GM12878 (cell line): ENCODE results near the gene OTC.
A peak's percentile ranks its signal among the peaks of the same experiment; 100 is the strongest.

Experiments used
- CREB1 ChIP-seq: IDR thresholded peaks from 2 replicates; pipeline ENCODE4 v1.6.1; 2012; ENCODE audit warnings: low read depth, mild to moderate bottlenecking, inconsistent platforms
- HDAC6 ChIP-seq: fragments of 200-600 bp; sonication (generic); IDR thresholded peaks from one replicate; pipeline ENCODE4 v1.8.0; 2017; ENCODE audit warnings: antibody characterized with exemption; ENCODE audit not compliant: unreplicated experiment
- MTA3 ChIP-seq: IDR thresholded peaks from 2 replicates; pipeline ENCODE4 v1.6.1; 2012; ENCODE audit warnings: low read length, inconsistent platforms, borderline replicate concordance
- POLR2A ChIP-seq: IDR thresholded peaks from 2 replicates; pipeline ENCODE4 v1.6.1; 2011; ENCODE audit warnings: low read depth, mild to moderate bottlenecking, low read length
- SKIL ChIP-seq: fragments of 450-650 bp; IDR thresholded peaks from 2 replicates; pipeline ENCODE4 v1.6.1; 2017; ENCODE audit warnings: mild to moderate bottlenecking, low read depth, inconsistent platforms; ENCODE audit not compliant: poor library complexity, severe bottlenecking
- SMAD1 ChIP-seq: fragments of 450-650 bp; IDR thresholded peaks from 2 replicates; pipeline ENCODE4 v1.6.1; 2018; ENCODE audit warnings: mild to moderate bottlenecking, low read depth; ENCODE audit not compliant: partially characterized antibody
- SMC3 ChIP-seq: IDR thresholded peaks from 2 replicates; pipeline ENCODE4 v1.6.1; 2011; ENCODE audit warnings: low read length, improper control_type of control experiment, borderline replicate concordance
- ZNF24 ChIP-seq: fragments of 450-650 bp; IDR thresholded peaks from 2 replicates; pipeline ENCODE4 v1.6.1; 2017; ENCODE audit warnings: antibody characterized with exemption, mild to moderate bottlenecking
- TF ChIP-seq, protein P1 (sequence below), 3 experiments: IDR thresholded peaks in 2 of 3; conservative IDR thresholded peaks in 1 of 3; 2 replicates each; pipeline ENCODE4 v1.5.1; 2011; ENCODE audit warnings: low read depth in 3 of 3, low read length in 3 of 3, mild to moderate bottlenecking in 3 of 3, control low read depth in 2 of 3, moderate library complexity in 2 of 3, inconsistent platforms in 1 of 3, mixed read lengths in 1 of 3; ENCODE audit not compliant: control insufficient read depth in 2 of 3, insufficient read depth in 1 of 3; ENCODE audit errors: extremely low read depth in 1 of 3

DNA sequence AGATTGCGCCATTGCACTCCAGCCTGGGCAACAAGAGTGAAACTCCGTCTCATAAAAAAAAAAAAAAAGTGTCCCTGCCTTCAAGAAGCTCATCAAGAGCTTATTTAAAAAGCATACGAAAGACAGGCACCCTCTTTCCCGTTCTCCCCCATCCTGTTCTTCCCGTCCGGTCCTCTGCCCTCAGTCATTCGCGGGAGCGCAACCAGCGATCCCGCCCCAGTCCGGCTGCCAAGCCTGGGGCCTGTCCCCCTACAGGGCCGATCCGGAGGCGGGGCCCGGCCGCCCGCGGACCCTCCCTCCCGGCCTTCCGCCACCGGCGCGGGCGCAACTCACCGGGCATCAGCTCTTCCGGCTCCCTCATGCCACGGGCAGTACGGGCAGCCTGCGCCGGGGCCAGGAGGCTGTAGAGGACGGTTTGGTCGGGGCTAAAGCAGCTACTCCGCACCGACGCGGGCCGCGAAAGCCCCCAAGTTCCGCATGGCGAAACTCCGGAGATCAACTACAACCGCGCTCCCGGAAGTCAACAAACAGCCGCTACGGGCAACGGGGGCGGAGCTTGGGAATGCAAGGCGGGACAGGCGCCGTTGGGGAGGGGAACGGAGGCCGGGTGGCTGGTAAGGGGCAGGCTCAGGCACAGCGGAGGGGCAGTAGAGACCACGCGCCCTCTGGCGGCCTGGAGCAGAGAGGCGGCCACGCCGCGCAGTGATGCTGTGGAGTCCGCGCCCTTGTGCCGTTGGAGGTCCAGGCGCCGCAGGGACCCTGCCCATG lies 25.2 kb upstream of the OTC start, which contains the start of gene RPGR:
- TF ChIP-seq, protein P1, sequence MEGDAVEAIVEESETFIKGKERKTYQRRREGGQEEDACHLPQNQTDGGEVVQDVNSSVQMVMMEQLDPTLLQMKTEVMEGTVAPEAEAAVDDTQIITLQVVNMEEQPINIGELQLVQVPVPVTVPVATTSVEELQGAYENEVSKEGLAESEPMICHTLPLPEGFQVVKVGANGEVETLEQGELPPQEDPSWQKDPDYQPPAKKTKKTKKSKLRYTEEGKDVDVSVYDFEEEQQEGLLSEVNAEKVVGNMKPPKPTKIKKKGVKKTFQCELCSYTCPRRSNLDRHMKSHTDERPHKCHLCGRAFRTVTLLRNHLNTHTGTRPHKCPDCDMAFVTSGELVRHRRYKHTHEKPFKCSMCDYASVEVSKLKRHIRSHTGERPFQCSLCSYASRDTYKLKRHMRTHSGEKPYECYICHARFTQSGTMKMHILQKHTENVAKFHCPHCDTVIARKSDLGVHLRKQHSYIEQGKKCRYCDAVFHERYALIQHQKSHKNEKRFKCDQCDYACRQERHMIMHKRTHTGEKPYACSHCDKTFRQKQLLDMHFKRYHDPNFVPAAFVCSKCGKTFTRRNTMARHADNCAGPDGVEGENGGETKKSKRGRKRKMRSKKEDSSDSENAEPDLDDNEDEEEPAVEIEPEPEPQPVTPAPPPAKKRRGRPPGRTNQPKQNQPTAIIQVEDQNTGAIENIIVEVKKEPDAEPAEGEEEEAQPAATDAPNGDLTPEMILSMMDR (IDR thresholded peaks at IDR 0.05 in 2 of 3, conservative IDR thresholded peaks at IDR 0.05 in 1 of 3; ENCODE audit: control insufficient read depth in 2 of 3, extremely low read depth in 1 of 3, insufficient read depth in 1 of 3, low read depth in 3 of 3, low read length in 3 of 3) = peak; percentile 67 to 91 (median 80); a peak in 5 of 6 replicates
- TF ChIP-seq SMAD1 (no peak), POLR2A (peak; percentile 63), HDAC6 (no peak), SMC3 (peak; percentile 71), MTA3 (no peak), ZNF24 (no peak), CREB1 (peak; percentile 51; the same call in 1 of the 2 replicates), SKIL (no peak)
